Activated T-cell treated with anti-CD3 and anti-CD28 coated beads, Interleukin-2, amount 50 U/mL, for 72 hours (primary cell): ENCODE data around the gene SMG6. TPM values are rescaled to one million over a fixed set of nuclear protein-coding genes. Genes with fewer than 3 reads are reported as not detected.

Source experiments
- ATAC-seq, 2 donors: fragments of 150-1000 bp; cut with Tn5 transposase; replicated peaks in 1 of 2; 2 replicates each; pipeline ENCODE4 v1.10.0; 2021; ENCODE audit warnings: moderate library complexity in 2 of 2, mild to moderate bottlenecking in 1 of 2
- DNase-seq, 2 donors: peaks; one replicate each; pipeline ENCODE4 v3.0.0; 2021 to 2022; ENCODE audit warnings: mixed read lengths in 1 of 2
- H3K27ac Mint-ChIP-seq: one replicate; pipeline ENCODE4 v1.8.0; 2022; ENCODE audit warnings: mild to moderate bottlenecking, moderate library complexity, mixed read lengths
- H3K27me3 Mint-ChIP-seq: one replicate; pipeline ENCODE4 v1.8.0; 2022; ENCODE audit warnings: low read depth, mixed read lengths
- H3K36me3 Mint-ChIP-seq, 2 donors: one replicate each; pipeline ENCODE4 v1.8.0; 2022; ENCODE audit warnings: mixed read lengths in 2 of 2, mild to moderate bottlenecking in 1 of 2; ENCODE audit not compliant: insufficient read depth in 2 of 2
- H3K4me1 Mint-ChIP-seq: one replicate; pipeline ENCODE4 v1.8.0; 2022; ENCODE audit warnings: low read depth, mixed read lengths
- H3K4me3 Mint-ChIP-seq, 2 donors: one replicate each; pipeline ENCODE4 v1.8.0; 2022; ENCODE audit warnings: mild to moderate bottlenecking in 2 of 2, mixed read lengths in 2 of 2, moderate library complexity in 2 of 2
- H3K9me3 Mint-ChIP-seq, 2 donors: one replicate each; pipeline ENCODE4 v1.8.0; 2022; ENCODE audit warnings: mixed read lengths in 2 of 2
- total RNA-seq, 2 donors: library from RNA; stranded (reverse); gene quantifications; one replicate each; pipeline ENCODE4 v1.2.3, GENCODE V29; 2022

Gene SMG6
- total RNA-seq, 2 donors from 2014 or later: 47.3 to 54.1 TPM

- no peak overlapping the region for H3K27ac Mint-ChIP-seq
- ATAC-seq (peak in 1 of 2 donors; percentile 6), DNase-seq (peak; percentile 71 to 77)
- H3K9me3 Mint-ChIP-seq: no peaks in the 10 kb centered on the region
- peaks cover 0 to 2% of the 10 kb centered on the region in 2 donors for H3K36me3 Mint-ChIP-seq
- H3K4me3 Mint-ChIP-seq: peak overlapping the region; percentile 63 to 77
- peaks cover 23% of the 10 kb centered on the region for H3K4me1 Mint-ChIP-seq
- peaks cover 17% of the 10 kb centered on the region for H3K27me3 Mint-ChIP-seq
Observed at GRCh38 chr17:2050300-2051060, 253.1 kb downstream of the SMG6 start.

- H3K27me3 Mint-ChIP-seq: peaks cover 17% of the 10 kb centered on the region
- H3K36me3 Mint-ChIP-seq: no peaks in the 10 kb centered on the region
- ATAC-seq: peak; percentile 52 to 57
- H3K4me1 Mint-ChIP-seq: peaks cover 30% of the 10 kb centered on the region
- no peaks in the 10 kb centered on the region for H3K9me3 Mint-ChIP-seq
- DNase-seq: peak; percentile 91 to 93
- H3K4me3 Mint-ChIP-seq: peak overlapping the region; percentile 70 to 80
- H3K27ac Mint-ChIP-seq: peak overlapping the region; percentile 16
Observed at GRCh38 chr17:2049333-2050299, 254.0 kb downstream of the SMG6 start.

GRCh38 chr17:2048805-2049204 lies 254.8 kb downstream of the SMG6 start:
- ATAC-seq: no peak
- Mint-ChIP-seq H3K4me3 (peak overlapping the region; percentile 70 to 80), H3K27me3 (peaks cover 17% of the 10 kb centered on the region), H3K9me3 (no peaks in the 10 kb centered on the region), H3K4me1 (peaks cover 34% of the 10 kb centered on the region), H3K27ac (no peak overlapping the region), H3K36me3 (no peaks in the 10 kb centered on the region)
- no peak for DNase-seq

GRCh38 chr17:2047590-2047989 lies 256.0 kb downstream of the SMG6 start:
- DNase-seq: no peak
- no peak overlapping the region for H3K27ac Mint-ChIP-seq
- ATAC-seq: no peak
- peaks cover 0 to 3% of the 10 kb centered on the region in 2 donors for H3K36me3 Mint-ChIP-seq
- no peak overlapping the region for H3K4me3 Mint-ChIP-seq
- H3K27me3 Mint-ChIP-seq: peaks cover 17% of the 10 kb centered on the region
- H3K9me3 Mint-ChIP-seq: no peaks in the 10 kb centered on the region
- peaks cover 38% of the 10 kb centered on the region for H3K4me1 Mint-ChIP-seq

- H3K27ac Mint-ChIP-seq: peak overlapping the region; percentile 55
- H3K4me3 Mint-ChIP-seq: peak overlapping the region; percentile 15 to 27
- DNase-seq: no peak
- H3K36me3 Mint-ChIP-seq: peaks cover 2 to 7% of the 10 kb centered on the region in 2 donors
- ATAC-seq: no peak
- H3K9me3 Mint-ChIP-seq: no peaks in the 10 kb centered on the region
- peaks cover 35% of the 10 kb centered on the region for H3K4me1 Mint-ChIP-seq
- peaks cover 7% of the 10 kb centered on the region for H3K27me3 Mint-ChIP-seq
Observed at GRCh38 chr17:2044263-2044894, 259.2 kb downstream of the SMG6 start.

GRCh38 chr17:2043785-2044184 lies 259.8 kb downstream of the SMG6 start:
- Mint-ChIP-seq H3K9me3 (no peaks in the 10 kb centered on the region), H3K4me1 (peaks cover 29% of the 10 kb centered on the region), H3K27ac (peak overlapping the region; percentile 11), H3K27me3 (peaks cover 7% of the 10 kb centered on the region), H3K4me3 (peak overlapping the region in 1 of 2 donors; percentile 97), H3K36me3 (peaks cover 2 to 7% of the 10 kb centered on the region in 2 donors)
- ATAC-seq (no peak), DNase-seq (no peak)

GRCh38 chr17:2042933-2043332 lies 260.7 kb downstream of the SMG6 start:
- H3K4me3 Mint-ChIP-seq: peak overlapping the region; percentile 89 to 97
- peaks cover 26% of the 10 kb centered on the region for H3K4me1 Mint-ChIP-seq
- no peak for ATAC-seq
- H3K9me3 Mint-ChIP-seq: no peaks in the 10 kb centered on the region
- peaks cover 2 to 7% of the 10 kb centered on the region in 2 donors for H3K36me3 Mint-ChIP-seq
- peak overlapping the region; percentile 88 for H3K27ac Mint-ChIP-seq
- H3K27me3 Mint-ChIP-seq: peaks cover 2% of the 10 kb centered on the region
- DNase-seq: no peak

GRCh38 chr17:2042390-2042847 lies 261.2 kb downstream of the SMG6 start:
- H3K27me3 Mint-ChIP-seq: no peaks in the 10 kb centered on the region
- H3K27ac Mint-ChIP-seq: peak overlapping the region; percentile 88
- ATAC-seq: no peak
- H3K36me3 Mint-ChIP-seq: peaks cover 2 to 7% of the 10 kb centered on the region in 2 donors
- DNase-seq: no peak
- H3K4me1 Mint-ChIP-seq: peaks cover 26% of the 10 kb centered on the region
- H3K4me3 Mint-ChIP-seq: peak overlapping the region; percentile 89 to 97
- no peaks in the 10 kb centered on the region for H3K9me3 Mint-ChIP-seq

GRCh38 chr17:2041561-2042389 lies 261.8 kb downstream of the SMG6 start, which contains the start of gene OVCA2:
TSS of gene OVCA2 (plus strand) at chr17:2042022. CDS start at chr17:2042048, 26 bp downstream.
- H3K9me3 Mint-ChIP-seq: no peaks in the 10 kb centered on the region
- H3K4me1 Mint-ChIP-seq: peaks cover 26% of the 10 kb centered on the region
- H3K27me3 Mint-ChIP-seq: no peaks in the 10 kb centered on the region
- DNase-seq: peak; percentile 96 to 97
- peak; percentile 96 for ATAC-seq
- H3K4me3 Mint-ChIP-seq: peak within 1 kb of the TSS; percentile 89 to 97
- peak within 1 kb of the TSS; percentile 88 for H3K27ac Mint-ChIP-seq
- H3K36me3 Mint-ChIP-seq: peaks cover 2 to 7% of the 10 kb centered on the region in 2 donors

- H3K27me3 Mint-ChIP-seq: no peaks in the 10 kb centered on the region
- ATAC-seq: no peak
- H3K4me1 Mint-ChIP-seq: peaks cover 26% of the 10 kb centered on the region
- no peak for DNase-seq
- H3K4me3 Mint-ChIP-seq: peak overlapping the region; percentile 89 to 97
- no peaks in the 10 kb centered on the region for H3K9me3 Mint-ChIP-seq
- no peak overlapping the region for H3K27ac Mint-ChIP-seq
- H3K36me3 Mint-ChIP-seq: peaks cover 2 to 10% of the 10 kb centered on the region in 2 donors
Observed at GRCh38 chr17:2040942-2041560, 262.5 kb downstream of the SMG6 start.

- Mint-ChIP-seq H3K27ac (no peak overlapping the region), H3K4me1 (peaks cover 26% of the 10 kb centered on the region), H3K36me3 (peaks cover 2 to 10% of the 10 kb centered on the region in 2 donors), H3K9me3 (no peaks in the 10 kb centered on the region), H3K27me3 (no peaks in the 10 kb centered on the region), H3K4me3 (peak overlapping the region; percentile 29 to 97)
- DNase-seq: no peak
- ATAC-seq: no peak
Observed at GRCh38 chr17:2040219-2040827, 263.3 kb downstream of the SMG6 start.
